ENCODE measurements around the gene SH3BGRL. TPM values are rescaled to one million over a fixed set of nuclear protein-coding genes. Genes with fewer than 3 reads are reported as not detected.

Gene SH3BGRL
- total and polyA plus RNA-seq, 9 of the 15 experiments (the other 6 are each of a cell fraction or from before 2014, with no cell fraction given), result 21.3 to 74.3 (median 45.4) TPM

DNA sequence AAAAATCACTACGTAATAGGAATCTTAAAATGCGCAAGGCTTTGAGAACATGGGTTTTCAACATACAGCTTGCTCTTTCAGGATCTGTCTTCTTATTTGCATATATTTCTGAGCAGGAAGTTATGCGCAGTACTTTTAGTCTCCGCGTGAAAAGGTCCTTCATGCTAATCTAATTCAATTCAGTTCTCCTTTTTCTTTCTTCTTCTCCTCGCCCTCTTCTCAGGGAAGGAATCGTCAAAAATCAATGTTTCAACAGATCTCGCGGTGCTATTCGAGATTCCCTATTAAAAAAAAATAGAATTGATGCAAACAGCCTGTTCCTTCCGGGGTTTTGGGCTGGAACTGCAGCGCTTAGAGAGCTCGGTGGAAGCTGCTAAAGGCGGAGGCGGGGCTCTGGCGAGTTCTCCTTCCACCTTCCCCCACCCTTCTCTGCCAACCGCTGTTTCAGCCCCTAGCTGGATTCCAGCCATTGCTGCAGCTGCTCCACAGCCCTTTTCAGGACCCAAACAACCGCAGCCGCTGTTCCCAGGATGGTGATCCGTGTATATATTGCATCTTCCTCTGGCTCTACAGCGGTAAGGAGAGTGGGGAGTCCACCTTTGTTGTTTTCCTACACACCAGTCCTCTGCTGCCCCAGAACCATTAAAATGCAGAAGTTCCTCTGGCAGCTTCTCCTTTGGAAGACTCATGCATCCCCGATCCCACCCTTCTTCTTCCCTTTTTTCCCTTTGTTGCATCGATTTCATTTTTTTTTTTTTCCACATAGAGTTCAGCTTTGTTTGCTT, at the start of gene SH3BGRL, which contains the start of gene HMGN5 (continued):
- peak in 1 of 3 experiments; percentile 59 for TF ChIP-seq YY1 (IDR thresholded peaks at IDR 0.05; ENCODE audit: borderline replicate concordance in 1 of 3, control insufficient read depth in 1 of 3, extremely low read depth in 1 of 3, insufficient read depth in 3 of 3, insufficient read length in 1 of 3, insufficient replicate concordance in 2 of 3, low read depth in 1 of 3, low read length in 2 of 3)
- TF ChIP-seq ZNF3 (CRISPR knock-in tag; IDR thresholded peaks at IDR 0.05), result no peak
- TF ChIP-seq, protein P1, sequence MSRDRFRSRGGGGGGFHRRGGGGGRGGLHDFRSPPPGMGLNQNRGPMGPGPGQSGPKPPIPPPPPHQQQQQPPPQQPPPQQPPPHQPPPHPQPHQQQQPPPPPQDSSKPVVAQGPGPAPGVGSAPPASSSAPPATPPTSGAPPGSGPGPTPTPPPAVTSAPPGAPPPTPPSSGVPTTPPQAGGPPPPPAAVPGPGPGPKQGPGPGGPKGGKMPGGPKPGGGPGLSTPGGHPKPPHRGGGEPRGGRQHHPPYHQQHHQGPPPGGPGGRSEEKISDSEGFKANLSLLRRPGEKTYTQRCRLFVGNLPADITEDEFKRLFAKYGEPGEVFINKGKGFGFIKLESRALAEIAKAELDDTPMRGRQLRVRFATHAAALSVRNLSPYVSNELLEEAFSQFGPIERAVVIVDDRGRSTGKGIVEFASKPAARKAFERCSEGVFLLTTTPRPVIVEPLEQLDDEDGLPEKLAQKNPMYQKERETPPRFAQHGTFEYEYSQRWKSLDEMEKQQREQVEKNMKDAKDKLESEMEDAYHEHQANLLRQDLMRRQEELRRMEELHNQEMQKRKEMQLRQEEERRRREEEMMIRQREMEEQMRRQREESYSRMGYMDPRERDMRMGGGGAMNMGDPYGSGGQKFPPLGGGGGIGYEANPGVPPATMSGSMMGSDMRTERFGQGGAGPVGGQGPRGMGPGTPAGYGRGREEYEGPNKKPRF (IDR thresholded peaks at IDR 0.05; ENCODE audit: low read depth, low read length), result no peak
- no peak for TF ChIP-seq MEF2A (IDR thresholded peaks at IDR 0.05; ENCODE audit: control insufficient read depth, low read depth, low read length)
- TF ChIP-seq GTF2E2 (tag; IDR thresholded peaks at IDR 0.05), result no peak
- peak; percentile 70; the same call in 1 of the 2 replicates for TF ChIP-seq CHD2 (IDR thresholded peaks at IDR 0.05; ENCODE audit: low read depth, low read length)
- no peak for TF ChIP-seq ZKSCAN1 (IDR thresholded peaks at IDR 0.05; ENCODE audit: low read depth, low read length)
- no peak for TF ChIP-seq PYGO2 (tag; IDR thresholded peaks at IDR 0.05)
- TF ChIP-seq EP300 (IDR thresholded peaks at IDR 0.05; ENCODE audit: low read length), result peak; percentile 7; the same call in 1 of the 2 replicates
- TF ChIP-seq ADNP (tag; IDR thresholded peaks at IDR 0.05), result no peak
- no peak for TF ChIP-seq NBN (IDR thresholded peaks at IDR 0.05; ENCODE audit: low read depth)
- TF ChIP-seq, protein P2, sequence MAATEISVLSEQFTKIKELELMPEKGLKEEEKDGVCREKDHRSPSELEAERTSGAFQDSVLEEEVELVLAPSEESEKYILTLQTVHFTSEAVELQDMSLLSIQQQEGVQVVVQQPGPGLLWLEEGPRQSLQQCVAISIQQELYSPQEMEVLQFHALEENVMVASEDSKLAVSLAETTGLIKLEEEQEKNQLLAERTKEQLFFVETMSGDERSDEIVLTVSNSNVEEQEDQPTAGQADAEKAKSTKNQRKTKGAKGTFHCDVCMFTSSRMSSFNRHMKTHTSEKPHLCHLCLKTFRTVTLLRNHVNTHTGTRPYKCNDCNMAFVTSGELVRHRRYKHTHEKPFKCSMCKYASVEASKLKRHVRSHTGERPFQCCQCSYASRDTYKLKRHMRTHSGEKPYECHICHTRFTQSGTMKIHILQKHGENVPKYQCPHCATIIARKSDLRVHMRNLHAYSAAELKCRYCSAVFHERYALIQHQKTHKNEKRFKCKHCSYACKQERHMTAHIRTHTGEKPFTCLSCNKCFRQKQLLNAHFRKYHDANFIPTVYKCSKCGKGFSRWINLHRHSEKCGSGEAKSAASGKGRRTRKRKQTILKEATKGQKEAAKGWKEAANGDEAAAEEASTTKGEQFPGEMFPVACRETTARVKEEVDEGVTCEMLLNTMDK (IDR thresholded peaks at IDR 0.05; ENCODE audit: borderline replicate concordance, insufficient read depth, low read depth, low read length, poor library complexity, severe bottlenecking), result no peak
- no peak for TF ChIP-seq SMAD3 (CRISPR knock-in tag; conservative IDR thresholded peaks at IDR 0.05)
- peak; percentile 59; the same call in 1 of the 2 replicates for TF ChIP-seq ZNF384 (IDR thresholded peaks at IDR 0.05; ENCODE audit: low read depth, low read length)
- TF ChIP-seq KAT7 (CRISPR knock-in tag; IDR thresholded peaks at IDR 0.05; ENCODE audit: borderline replicate concordance), result no peak
- TF ChIP-seq, protein P3, sequence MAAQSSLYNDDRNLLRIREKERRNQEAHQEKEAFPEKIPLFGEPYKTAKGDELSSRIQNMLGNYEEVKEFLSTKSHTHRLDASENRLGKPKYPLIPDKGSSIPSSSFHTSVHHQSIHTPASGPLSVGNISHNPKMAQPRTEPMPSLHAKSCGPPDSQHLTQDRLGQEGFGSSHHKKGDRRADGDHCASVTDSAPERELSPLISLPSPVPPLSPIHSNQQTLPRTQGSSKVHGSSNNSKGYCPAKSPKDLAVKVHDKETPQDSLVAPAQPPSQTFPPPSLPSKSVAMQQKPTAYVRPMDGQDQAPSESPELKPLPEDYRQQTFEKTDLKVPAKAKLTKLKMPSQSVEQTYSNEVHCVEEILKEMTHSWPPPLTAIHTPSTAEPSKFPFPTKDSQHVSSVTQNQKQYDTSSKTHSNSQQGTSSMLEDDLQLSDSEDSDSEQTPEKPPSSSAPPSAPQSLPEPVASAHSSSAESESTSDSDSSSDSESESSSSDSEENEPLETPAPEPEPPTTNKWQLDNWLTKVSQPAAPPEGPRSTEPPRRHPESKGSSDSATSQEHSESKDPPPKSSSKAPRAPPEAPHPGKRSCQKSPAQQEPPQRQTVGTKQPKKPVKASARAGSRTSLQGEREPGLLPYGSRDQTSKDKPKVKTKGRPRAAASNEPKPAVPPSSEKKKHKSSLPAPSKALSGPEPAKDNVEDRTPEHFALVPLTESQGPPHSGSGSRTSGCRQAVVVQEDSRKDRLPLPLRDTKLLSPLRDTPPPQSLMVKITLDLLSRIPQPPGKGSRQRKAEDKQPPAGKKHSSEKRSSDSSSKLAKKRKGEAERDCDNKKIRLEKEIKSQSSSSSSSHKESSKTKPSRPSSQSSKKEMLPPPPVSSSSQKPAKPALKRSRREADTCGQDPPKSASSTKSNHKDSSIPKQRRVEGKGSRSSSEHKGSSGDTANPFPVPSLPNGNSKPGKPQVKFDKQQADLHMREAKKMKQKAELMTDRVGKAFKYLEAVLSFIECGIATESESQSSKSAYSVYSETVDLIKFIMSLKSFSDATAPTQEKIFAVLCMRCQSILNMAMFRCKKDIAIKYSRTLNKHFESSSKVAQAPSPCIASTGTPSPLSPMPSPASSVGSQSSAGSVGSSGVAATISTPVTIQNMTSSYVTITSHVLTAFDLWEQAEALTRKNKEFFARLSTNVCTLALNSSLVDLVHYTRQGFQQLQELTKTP (IDR thresholded peaks at IDR 0.05; ENCODE audit: low read depth in 1 of 2, partially characterized antibody in 2 of 2), result peak in 1 of 2 experiments; percentile 90
- TF ChIP-seq DACH1 (IDR thresholded peaks at IDR 0.05; ENCODE audit: partially characterized antibody), result no peak
- peak; percentile 59 for TF ChIP-seq ELF1 (tag; IDR thresholded peaks at IDR 0.05)
- TF ChIP-seq SMARCC2 (IDR thresholded peaks at IDR 0.05; ENCODE audit: low read depth), result no peak
